Fibroblast of mammary gland (primary cell): ENCODE measurements around the gene C3orf22.
"Not testable (repeated sequence)": the region's sequence is repeated elsewhere in the genome, so short reads cannot be mapped to it uniquely, and the experiment has no call there.

Experiments used
- DNase-seq: peaks from one replicate; pipeline ENCODE4 v3.0.0-alpha.2; 2010; ENCODE audit warnings: low read depth
- H3K4me3 ChIP-seq: 2 replicates; pipeline ENCODE4 v1.5.1; 2011; ENCODE audit warnings: low read depth, mild to moderate bottlenecking, low read length, moderate library complexity; ENCODE audit not compliant: control insufficient read depth
- TF ChIP-seq, protein P1 (sequence below): conservative IDR thresholded peaks from 2 replicates; pipeline ENCODE4 v1.5.1; 2011; ENCODE audit warnings: low read depth, low read length, inconsistent platforms; ENCODE audit not compliant: control insufficient read depth, insufficient read depth

Gene C3orf22

DNA sequence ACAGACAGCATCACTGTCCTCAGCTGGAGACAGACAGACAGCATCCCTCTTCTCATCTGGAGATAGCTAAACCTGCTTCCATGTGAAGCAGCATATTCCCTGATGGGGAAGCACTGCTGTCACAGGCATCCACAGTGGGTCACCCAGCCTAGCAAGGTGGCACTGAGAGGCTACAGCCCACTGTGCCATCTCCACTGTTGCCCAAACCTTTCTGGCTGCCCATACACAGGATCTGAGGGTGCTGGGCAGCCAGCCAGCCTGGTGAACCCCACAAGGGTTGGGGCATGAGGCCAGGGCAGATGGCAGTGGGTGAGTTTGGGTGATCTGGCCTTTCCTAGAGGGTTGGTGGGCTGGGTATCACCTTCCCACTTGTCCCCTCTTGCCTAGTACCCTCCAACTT is 23.1 kb downstream of the C3orf22 start:
- DNase-seq: no peak
- no peak overlapping the region for H3K4me3 ChIP-seq
- TF ChIP-seq, protein P1, sequence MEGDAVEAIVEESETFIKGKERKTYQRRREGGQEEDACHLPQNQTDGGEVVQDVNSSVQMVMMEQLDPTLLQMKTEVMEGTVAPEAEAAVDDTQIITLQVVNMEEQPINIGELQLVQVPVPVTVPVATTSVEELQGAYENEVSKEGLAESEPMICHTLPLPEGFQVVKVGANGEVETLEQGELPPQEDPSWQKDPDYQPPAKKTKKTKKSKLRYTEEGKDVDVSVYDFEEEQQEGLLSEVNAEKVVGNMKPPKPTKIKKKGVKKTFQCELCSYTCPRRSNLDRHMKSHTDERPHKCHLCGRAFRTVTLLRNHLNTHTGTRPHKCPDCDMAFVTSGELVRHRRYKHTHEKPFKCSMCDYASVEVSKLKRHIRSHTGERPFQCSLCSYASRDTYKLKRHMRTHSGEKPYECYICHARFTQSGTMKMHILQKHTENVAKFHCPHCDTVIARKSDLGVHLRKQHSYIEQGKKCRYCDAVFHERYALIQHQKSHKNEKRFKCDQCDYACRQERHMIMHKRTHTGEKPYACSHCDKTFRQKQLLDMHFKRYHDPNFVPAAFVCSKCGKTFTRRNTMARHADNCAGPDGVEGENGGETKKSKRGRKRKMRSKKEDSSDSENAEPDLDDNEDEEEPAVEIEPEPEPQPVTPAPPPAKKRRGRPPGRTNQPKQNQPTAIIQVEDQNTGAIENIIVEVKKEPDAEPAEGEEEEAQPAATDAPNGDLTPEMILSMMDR: no peak

DNA sequence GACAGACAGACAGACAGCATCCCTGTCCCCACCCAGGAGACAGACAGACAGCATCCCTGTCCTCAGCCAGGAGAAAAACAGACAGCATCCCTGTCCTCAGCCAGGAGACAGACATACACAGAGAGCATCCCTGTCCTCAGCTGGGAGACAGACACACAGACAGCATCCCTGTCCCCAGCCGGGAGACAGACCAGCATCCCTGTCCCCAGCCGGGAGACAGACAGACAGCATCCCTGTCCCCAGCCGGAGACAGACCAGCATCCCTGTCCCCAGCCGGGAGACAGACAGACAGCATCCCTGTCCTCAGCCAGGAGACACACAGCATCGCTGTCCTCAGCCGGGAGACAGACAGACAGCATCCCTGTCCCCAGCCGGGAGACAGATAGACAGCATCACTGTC is 24.0 kb downstream of the C3orf22 start:
- H3K4me3 ChIP-seq, DNase-seq: not testable (repeated sequence)

DNA sequence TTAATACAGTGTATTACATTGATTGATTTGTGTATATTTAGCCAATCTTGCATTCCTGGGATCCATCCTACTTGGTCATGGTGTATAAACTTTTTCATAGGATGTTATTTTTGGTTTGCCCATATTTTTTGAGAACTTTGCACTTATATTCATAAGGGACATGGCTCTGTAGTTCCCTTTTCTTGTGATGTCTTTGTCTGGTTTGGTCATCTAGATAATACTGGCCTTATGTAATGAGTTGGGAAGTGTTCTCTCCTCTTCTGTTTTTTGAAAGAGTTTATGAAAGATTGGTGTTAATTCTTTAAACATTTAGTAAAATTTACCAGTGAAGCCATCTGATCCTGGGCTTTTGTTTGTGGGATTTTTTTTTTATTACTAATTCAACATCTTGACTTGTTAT is 25.2 kb downstream of the C3orf22 start:
- TF ChIP-seq, protein P1: no peak
- DNase-seq: no peak
- H3K4me3 ChIP-seq: no peak overlapping the region

DNA sequence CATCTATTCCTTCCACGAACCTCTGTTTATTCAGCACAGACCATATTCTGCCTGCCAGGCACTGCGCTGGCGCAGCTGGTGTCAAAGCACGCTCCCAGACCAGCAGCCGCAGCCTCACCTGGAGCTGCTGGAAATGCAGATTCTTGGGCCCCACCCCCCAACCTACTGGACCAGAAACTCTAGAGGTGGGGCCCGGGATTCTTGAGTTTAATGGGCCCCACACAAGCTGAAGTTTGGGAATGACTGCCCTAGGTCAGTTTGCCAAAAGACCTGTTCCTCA is 27.7 kb downstream of the C3orf22 start:
- no peak overlapping the region for H3K4me3 ChIP-seq
- no peak for DNase-seq
- TF ChIP-seq, protein P1: no peak

DNA sequence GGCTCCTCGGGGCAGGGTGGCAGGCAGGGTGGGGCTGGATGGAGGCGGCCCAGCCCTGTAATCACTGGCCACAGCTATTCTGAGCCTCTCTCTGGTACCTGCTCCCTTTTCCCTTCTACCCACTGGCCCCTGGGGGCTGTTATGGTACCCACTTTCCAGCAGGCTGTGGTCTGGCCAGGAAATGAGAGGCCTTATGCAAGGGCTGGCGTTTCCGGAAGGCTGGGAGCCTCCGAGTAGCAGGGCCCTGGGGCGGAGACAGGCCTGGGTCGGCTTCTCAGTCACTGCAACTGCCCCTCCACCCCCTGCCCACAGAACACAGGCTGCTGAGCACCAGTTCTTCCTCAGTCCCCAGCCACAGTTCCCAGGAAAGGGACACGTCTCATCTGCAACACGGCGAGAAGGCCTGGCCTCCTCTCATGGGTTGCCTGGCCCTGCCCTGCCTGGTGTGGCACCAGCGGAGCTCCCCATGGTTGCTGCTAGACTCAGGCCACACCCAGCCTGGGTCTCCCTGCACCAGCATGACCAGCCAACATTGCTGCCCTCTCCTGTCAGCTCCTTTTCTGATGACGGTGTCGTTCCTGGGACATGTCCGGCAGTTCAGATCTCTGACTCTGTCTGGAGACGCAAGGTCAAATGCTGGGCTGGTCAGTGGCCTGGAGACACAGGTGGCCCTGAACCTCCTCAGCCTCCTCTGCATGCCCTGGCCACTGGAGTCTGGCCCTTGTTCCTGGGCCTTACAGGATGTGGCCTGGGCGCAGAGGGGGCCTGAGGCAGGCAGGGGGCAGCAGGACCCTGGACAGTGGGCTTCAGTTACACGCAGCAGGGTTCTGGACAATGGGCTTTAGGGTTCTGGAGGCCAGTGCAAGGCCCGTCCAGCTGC is 28.3 kb downstream of the C3orf22 start:
- no peak for DNase-seq
- TF ChIP-seq, protein P1: no peak
- H3K4me3 ChIP-seq: no peak overlapping the region

DNA sequence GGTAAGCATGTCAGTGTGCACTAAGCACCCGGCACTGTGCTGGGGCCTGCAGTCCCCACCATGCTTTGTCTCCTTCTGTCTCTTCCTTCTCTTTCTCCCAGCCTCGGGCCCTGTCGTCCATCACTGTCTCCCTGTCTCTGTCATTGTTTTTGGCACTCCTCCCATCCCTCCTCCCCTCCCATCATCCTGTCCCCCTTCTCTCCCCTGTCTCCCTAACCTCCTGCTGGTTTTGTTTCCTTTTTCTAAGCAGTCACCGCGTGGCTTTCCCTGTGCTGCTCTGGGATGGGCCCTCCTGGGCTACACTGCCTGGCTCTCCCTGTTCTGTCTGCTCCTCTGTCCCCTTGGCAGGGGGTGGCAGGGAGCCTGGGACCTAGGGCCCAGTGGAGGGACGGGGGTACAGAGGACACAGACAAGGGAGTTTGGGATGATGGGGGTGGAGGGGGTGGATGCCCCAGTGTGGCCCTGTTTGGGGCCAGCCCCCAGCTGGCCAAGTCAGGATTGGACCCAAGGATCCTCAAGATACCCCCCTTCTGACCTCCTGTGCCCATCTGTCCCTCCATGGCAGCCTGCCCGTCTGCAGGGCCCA is 29.1 kb downstream of the C3orf22 start:
- no peak overlapping the region for H3K4me3 ChIP-seq

More for the DNA sequence above, 29.1 kb downstream of the C3orf22 start:
- TF ChIP-seq, protein P1: no peak
- DNase-seq: no peak
